Left kidney (tissue), 2 donors: ENCODE data around the gene TANGO2. TPM values are rescaled to one million over a fixed set of nuclear protein-coding genes. Genes with fewer than 3 reads are reported as not detected.

Experiments used
- DNase-seq: peaks from one replicate; pipeline ENCODE4 v3.0.0-alpha.2; 2013
- polyA plus RNA-seq: library from polyadenylated mRNA; unstranded; fragments of 120-200 nt; gene quantifications from one replicate; pipeline ENCODE4 v1.2.1, GENCODE V29; 2013; ENCODE audit not compliant: insufficient read length

TANGO2 gene
- polyA plus RNA-seq, 1 donor = 10.3 TPM

DNA sequence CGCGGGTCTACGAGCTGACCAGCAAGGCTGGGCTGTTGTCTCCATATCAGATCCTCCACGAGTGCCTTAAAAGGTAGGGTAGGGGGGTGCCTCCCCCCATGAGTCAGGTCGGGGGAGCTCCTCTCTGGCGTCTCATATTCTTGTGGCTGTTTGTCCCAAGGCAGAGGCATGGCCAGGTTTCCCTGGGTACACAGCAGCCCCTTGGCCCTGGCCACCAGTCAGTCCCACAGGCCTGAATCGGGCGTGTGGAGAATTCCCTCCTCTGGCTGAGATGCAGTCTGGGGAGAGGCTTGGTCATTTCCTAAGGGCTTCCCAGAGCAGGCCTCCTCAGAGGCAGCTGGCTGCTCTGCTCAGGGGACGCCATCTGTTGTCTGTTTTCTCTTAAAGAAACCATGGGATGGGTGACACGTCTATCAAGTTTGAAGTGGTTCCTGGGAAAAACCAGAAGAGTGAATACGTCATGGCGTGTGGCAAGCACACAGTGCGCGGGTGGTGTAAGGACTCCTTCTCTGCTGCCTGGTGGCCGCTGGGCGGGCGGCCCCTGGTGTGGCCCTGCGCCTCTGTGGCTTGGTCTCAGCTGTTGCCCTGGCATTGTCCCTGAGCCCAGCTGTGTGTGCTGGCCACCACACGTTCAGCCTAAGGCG, 85.4 kb downstream of the TANGO2 start:
- no peak for DNase-seq

DNA sequence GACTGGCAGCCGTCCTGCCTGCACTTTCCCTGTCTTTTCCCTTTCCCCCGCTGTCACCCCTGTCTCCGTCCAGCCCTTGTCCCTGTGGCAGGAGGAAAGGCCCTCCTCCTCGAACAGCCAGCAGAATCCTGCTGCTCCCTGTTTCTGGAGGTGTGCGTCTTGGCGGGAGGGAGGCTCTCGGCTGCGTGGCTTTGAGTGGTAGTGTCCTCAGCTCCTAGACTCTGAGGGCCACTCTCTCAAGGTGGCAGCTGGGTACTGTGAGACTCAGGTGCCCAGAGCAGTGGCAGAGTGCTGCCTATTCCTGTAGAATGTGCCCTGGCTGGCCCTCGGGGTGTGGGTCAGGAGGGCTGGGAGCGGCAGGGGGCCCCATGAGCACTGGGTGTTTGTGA, 85.9 kb downstream of the TANGO2 start:
- no peak for DNase-seq

DNA sequence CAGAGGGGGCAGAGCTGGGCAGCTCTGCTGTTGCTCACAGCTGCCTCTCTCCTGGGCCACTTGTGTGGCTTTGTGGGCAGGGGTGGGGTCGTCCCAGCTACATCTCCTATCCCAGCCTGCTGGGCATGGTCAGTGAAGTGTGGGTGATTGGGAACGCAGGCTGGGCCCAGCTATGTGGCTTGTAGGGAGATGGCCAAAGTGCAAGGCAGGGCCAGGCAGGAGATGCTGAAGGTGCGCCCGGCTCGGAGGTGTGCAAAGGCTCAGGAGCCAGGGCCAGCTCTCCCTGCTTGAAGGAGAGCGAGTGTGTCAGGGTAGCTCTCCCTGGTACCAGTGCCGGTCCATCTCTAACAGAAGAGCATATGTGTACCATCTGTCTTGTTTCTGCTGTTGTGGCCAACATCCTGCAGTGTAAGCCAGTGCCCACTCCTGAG, 86.6 kb downstream of the TANGO2 start:
- no peak for DNase-seq

DNA sequence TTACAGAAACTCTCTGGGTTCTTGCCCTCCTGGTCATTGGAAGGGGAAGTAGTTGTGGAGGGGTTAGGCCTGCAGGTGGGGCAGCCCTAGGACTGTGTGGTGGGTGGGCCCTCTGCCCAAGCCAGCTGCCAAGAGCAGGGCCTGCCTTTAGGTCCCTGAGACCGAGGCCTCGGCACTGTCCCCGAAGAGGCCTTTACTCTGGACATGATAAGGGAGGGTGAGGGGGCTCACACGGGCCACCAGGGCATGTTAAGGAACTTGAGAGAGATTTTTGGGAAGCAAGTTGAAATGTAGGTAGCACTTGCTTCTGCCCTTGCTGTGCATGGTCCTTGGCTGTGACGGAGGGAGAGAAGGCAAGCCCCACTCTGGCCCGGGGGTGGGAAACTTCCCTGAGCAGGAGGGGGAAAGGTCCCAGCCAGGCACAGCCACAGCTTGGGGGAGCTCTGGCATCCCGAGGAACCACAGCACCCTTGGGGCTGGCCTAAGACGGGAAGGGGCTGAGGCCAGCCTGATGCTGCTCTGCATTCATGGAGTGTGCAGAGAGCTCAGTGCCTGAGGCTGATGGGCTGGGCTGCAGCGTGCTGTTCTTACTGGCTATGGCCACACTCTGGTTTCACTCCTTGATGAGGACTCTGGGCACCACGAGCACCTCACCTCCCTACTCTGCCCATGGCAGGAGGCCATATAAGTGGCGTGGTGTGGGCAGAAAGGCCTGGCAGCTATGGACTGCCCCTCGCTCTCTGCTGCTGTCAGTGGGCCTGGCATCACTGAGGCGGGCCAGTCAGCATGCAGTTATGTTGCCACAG, 87.2 kb downstream of the TANGO2 start:
- DNase-seq = no peak

DNA sequence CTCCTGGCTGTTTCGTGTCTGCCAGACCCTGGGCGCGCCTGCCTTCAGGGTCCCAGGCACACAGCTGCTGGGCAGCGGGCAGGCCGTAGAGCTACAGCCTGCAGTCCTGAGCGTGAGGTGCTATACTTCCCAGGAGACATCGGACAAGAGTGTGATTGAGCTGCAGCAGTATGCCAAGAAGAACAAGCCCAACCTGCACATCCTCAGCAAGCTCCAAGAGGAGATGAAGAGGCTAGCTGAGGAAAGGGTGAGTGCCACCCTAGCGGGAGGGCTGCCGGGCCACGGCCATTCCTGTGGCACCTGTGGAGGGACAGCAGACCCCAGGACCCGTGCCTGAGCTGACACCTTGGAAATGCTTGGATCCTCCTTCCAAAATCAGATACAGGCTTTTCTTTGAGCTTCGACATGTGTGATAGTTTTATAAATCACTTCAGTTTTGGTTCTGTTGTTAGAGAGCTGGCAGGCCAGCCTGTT, 87.9 kb downstream of the TANGO2 start:
- no peak for DNase-seq

DNA sequence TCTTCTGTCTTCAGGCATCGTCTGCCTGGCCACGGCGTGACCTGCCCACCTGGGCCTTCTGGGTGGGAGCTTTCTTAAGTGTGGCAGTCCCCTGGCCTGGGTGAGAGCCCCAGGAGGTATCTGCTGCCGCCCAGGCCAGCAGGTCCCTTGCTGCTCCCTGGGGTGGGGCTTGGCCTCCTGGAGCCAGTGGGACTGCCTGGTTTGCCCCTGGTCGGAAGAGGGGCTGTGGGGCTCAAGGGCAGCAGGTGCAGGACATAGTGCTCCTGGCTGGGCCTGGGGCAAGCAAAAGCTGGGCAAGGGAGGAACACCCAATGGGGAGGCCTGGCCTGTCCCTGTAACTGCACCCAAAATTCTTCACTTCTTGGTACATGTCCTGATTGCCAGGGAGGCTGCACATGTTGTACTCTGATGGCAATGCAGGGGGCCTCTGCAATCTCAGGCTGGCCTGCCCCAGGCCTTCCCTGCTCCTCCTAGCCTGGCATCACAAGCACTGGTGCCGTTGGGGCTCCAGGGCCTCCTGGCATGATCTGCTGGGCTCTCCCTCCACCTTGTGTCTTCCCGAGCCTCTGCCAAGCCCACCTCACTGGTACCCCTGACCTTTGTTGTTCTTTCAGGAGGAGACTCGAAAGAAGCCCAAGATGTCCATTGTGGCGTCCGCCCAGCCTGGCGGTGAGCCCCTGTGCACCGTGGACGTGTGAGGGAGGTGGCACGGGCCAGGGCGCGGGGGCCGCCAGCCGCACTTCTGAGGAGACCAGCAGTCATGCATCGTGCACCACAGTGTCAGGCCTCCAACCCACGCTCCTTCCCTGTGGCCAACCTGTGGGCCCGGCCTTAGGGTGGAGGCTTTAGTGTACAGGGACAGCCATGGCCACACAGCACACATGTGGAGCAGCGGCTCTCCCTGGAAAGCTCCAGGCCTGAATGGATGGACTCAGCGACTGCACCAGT, 88.8 kb downstream of the TANGO2 start:
- no peak for DNase-seq

DNA sequence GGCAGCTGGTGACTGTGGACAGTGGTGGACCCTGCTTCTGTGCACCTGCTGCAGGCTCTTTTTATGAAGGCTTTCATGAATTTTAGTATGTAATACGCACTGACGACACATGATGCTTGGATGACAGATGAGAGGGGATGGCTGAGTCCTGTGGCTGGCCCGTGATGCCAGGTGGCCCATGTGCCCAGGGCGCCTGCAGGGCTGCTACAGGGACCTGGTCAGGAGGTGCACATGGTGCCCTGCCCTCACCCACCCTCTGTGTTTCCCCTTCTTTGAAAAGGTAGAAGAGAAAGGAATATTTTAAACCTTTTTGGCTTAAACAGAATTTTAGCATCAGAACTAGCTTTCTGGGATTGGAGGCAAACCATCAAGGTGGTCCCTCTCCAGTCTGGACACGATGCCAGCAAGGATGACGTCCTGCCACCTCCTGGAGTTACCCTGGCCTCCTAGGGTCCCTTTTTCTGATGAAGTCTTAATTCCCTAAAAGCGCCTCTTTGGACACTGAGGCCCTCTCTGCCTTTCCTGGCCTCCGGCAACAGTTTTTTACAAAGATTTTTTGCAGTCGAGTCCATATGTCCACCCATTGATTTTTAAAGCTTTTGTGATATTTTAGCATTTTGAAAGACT, 89.6 kb downstream of the TANGO2 start:
- DNase-seq = no peak

DNA sequence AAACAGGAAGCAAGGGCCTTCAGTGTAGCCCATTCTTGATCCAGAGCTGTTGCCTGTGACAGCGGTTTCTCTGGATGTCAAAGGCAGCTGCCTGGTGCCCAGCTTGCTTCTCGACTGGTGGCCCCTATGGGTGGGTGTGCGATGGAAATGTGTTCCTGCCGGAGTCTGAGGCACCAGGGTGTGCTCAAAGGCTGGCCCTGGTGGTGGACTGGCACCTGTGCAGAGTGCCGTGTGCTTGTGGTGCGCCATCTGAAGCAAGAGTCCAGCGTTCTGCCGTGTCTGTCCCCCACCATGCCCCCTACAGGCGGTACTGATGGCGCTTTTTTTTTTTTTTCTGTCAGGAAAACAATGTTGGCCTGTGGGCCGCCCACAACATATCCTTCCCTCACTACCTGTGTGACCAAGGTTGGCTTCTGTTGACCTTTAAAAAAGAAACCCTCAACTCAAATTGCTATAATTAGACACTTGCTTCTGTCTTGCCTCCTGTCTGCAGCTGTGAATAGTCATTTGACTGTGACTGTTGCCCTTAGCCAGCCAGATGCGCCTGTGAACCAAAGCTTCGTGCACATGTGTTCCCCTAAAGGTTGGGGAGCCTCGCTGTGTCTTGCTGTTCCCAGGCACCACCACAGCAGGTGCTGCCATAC, 90.3 kb downstream of the TANGO2 start:
- no peak for DNase-seq

DNA sequence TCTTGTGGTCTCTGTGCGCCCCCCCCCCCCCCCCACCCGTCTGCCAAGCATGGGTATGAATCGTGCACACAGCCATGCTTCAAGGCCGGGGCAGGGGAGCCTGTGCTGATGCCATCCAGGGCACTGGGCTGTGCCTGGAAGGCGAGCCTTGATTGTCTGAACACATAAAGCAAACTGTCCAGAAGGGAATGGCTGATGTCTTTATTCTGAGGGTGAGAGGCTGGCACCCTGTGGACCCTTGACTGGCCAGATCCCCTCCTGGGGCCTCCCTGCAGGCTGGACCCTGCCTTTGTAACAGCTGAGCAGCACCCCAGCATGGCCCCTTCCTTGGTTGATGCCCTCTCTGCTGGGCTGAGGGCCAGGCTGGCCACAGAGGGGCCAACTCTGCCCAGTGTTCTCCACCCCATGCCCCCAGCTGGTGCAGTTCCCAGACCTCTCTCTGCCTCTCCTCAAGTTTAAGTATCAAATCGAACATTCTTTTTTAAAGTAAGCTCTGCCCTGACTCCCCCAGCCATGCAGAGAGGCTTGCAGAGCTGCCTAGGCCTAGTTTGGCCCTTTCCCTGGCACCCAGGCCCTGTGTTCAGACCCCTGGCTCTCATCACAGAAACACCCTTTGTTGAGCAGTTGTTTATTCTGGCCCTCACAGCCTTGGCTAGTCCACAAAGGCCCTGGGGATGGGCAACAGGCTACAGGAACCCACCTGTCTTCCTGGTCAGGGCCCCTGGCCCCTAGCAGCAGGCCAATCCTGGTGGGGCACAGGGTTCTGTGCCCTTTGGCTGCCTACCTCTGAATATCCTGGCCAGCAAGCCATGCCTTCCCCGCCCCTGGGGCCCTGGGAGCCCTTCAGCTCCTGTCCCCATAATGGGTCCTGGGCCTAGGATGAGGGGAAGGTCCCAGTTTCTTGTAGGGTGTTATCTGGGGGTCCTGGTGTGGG, 91.0 kb downstream of the TANGO2 start:
- DNase-seq = no peak

DNA sequence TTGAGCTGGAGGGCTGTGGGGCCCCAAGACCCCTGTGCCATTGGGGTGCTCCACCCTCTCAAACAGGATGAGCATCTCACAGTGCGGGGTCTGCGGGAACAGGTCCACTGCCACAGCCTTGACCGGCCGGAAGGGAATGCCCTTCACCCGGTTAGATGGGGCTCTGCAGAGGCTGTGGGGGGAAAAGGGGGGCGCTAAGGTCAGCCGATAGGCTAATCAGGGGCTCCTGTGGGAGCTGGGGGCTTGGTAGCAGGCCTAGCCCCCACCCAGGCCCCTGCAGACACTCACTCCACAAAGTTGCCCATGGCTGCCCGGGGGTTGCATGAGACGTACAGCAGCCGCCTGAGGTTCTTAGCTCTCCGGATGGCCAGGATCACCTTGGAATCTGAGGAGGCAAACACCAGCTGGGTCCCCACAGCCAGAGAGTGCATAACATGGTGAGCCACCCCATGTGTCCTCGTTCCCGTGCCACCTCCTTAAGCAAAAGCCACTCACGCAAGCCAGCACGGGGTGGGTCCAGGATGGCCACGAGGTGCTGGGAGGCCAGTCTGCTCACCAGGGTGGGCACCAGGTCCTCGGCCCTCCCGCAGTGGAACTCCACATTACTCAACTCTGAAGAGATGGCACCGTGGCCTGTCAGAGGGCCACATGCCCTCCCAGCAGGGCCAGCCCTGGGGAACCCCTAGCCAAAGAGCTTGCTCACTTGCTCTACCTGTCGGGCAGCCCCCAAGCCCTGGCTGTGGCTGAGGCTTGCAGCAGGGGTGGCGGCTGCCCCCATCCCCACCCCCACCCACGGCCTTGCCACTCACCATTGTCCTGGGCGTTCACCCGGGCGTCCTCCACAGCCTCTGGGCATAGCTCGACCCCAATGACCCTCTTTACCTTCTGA, 92.0 kb downstream of the TANGO2 start:
- DNase-seq = no peak

DNA sequence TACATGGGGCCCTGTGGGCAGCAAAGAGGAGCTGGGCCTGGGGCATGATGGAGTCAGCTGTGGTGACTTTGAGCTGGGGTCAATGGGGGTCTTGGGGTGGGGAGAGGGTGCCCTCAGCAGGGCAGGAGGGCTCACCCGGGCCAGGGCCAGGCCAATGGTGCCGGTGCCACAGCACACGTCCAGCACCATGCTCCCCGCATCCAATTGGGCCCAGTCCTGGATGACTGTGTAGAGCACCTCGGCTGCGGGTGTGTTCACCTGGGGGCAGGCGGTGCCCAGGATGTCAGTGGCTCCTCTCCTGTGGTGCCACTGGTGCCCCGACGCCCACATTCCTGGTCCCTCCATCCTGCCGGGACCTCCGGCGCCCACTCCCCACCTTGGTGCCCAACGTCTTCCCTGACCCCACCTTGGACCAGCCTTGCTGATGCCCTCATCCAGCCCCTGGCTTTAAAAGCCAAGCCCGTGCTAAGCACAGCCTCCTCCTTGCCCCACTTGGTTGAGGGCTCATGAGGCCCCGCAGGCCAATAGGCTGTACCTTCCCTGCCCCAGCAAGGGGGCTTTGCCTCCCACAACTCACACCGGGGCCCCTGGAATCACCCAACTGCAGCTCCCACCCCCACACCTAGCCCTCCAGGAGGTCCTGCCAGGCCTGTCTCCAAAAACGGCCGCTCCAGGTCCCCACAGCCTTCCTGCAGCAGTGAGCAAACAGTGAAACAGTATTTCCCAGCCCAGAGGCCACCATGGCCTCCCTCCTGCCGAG, 92.8 kb downstream of the TANGO2 start:
- DNase-seq = no peak

DNA sequence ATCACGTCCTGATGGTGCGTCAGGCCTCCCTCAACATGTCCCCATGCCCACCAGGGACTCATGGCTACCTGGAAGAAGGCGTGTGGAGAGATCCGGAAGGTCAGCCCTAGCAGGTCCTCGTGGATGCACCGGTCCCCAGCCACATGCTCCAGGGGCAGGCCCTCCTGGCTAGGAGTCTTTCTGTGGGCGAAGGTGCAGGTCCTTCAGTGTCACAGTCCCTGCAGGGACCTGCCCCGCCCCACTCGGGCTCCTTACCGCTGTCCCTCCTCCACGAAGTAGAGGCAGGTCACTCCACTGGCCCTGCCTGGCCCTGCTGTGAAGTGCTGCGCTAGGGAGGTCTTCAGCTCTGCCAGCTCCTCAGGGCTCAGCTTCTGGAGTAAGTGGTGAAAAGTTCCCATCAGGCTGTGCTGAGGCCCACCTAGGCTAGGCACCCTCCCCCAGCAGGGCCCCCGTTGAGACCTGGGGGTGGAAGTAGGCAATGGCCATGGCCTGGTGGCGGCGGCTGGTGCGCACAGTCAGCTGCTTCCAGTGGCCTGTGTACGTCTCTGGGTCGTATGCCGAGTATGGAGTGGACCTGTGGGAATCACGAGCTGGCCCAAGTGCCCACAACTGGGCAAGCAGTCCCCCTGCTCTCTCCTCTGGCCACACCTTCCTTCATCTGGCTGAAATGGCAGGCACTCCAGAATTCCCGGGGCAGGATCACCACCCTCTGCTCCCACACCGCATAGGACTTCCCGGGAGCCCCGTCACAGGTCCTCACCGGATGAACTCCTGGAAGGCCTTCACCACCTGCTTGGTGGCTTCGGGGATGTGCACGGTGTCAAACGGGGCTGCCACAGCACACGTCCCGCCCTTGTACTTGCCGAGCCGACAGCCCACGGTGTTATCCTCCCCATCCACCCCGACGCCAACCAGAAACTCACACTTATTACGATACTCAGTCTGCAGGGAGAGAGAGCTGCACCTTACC, 93.9 kb downstream of the TANGO2 start:
- no peak for DNase-seq

DNA sequence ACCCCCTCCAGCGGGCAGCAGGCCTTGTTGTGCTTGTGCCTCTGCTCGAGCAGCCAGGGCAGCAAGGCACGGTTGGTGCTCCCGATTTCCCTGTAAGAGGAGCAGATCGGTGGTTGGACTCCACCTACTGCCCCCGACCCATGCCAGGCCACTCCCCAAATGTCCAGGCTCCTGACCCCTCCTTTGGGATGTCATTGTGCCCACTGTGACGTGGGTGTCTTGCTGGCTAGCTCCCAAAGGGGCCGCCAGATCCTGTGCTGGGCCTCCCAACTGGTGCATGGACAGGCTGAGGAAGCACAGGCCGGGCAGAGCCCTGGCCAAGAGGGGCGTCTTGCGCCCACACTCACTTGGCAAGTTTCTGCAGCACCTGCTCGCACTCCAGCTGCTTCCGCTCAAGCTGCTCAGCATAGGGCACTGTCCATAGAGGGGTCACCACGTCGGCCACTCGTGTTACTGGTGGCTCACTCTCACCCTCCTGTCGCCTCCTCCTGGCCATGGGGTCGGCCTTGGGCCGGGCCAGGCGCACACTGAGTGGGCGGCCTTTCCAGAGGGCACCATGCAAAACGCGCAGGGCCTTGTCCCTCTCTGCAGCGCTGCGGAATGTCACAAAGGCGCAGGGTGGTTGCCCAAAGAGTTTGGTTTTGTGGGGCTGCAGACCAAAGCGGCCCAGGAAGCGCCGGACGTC, 94.9 kb downstream of the TANGO2 start, which contains the start of gene RANBP1:
Gene RANBP1 (plus strand): TSS at position 414 of the 685 bp plus-strand sequence. CDS start 81 bp downstream, at position 495.
- DNase-seq = no peak

DNA sequence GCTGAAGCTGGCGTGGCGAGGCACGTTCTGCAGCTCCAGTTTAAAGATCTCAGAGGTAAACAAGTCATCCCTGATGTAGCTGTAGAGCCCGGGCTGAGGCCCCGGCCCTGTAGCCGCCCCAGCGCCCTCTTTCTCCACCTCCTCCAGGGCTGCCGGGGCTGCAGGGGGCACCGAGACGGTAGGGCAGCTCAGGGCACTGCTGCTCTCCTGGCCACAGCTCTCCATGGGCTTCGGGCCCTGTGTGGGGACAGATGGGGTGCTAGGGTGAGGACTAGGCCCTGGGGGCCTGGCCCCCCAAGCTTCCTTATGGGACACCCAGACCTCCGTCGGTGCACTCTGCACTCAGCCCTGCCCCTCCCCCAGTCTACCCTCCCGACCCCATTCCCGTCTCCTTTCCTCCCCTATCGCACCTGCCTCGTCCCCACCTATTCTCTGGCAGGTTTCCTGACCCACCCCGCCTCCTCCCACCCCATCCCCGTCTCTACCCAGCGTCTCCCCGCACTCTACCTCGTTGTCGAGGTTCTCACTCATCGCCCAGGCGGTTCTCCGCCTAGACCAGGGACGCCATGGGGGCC, 95.6 kb downstream of the TANGO2 start:
- no peak for DNase-seq
